MM.1S (cell line): ENCODE data around the gene MAPK8IP2.
A peak's percentile ranks its signal among the peaks of the same experiment; 100 is the strongest.

Experiments used
- EZH2 ChIP-seq: fragments of 300-600 bp; sonication (generic); optimal IDR thresholded peaks from 2 replicates; pipeline ENCODE3; 2017; ENCODE audit warnings: low read depth, mild to moderate bottlenecking, antibody characterized with exemption, low read length, mixed read lengths
- EZH2phosphoT487 ChIP-seq: fragments of 300-600 bp; sonication (generic); IDR thresholded peaks from 2 replicates; pipeline ENCODE4 v1.6.1; 2018; ENCODE audit warnings: antibody characterized with exemption, low read length
- TF ChIP-seq, protein P1 (sequence below): fragments of 300-600 bp; sonication (generic); IDR thresholded peaks from 2 replicates; pipeline ENCODE4 v1.5.1; 2016; ENCODE audit warnings: antibody characterized with exemption, low read length, mixed read lengths

DNA sequence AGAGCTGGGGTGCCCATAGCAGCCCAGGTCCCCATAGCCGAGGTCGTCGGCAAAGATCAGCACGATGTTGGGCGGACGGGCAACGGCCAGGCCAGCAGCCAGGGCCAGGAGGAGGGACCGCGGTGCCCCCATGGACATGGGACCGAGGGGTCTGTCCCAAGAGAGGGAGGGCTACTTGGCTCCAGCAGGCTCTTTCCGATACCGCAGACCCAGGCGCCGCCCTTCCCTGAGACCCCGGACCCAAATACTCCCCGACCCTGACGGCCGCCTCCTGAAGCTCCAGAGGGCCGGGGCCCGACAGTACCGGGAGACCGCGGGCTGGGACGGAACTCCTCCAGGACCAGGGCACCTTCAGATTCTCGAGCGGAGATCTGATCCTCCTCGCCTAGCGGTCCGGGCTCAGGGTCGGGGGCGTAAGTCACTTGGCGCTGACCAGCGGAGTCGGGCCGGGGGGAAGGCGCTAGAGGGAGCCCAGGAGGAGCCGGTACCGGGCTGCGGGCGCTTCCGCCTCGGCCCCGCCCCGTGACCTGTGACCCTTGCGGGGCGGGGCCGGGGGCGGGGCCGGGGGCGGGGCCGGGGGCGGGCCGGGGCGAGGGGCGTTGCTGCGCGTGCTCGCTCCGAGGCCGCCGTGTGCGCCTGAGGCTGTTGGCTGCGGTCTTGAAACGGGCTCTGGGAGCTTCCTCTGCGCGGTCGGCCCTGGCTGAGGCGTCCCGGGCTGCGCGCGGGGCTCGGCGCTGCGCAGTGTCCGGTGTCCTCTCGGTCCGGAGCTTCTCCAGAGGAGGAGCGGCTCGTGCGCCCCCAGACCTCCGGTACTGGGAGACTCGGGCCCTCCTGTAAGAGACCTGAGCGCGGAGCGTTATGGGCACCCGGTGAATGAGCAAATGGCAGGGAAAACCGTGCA lies 27.3 kb downstream of the MAPK8IP2 start, which contains the start of gene ARSA:
- TF ChIP-seq, protein P1, sequence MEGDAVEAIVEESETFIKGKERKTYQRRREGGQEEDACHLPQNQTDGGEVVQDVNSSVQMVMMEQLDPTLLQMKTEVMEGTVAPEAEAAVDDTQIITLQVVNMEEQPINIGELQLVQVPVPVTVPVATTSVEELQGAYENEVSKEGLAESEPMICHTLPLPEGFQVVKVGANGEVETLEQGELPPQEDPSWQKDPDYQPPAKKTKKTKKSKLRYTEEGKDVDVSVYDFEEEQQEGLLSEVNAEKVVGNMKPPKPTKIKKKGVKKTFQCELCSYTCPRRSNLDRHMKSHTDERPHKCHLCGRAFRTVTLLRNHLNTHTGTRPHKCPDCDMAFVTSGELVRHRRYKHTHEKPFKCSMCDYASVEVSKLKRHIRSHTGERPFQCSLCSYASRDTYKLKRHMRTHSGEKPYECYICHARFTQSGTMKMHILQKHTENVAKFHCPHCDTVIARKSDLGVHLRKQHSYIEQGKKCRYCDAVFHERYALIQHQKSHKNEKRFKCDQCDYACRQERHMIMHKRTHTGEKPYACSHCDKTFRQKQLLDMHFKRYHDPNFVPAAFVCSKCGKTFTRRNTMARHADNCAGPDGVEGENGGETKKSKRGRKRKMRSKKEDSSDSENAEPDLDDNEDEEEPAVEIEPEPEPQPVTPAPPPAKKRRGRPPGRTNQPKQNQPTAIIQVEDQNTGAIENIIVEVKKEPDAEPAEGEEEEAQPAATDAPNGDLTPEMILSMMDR, result peak; percentile 15; the same call in 1 of the 2 replicates
- TF ChIP-seq EZH2phosphoT487, result no peak
- no peak for TF ChIP-seq EZH2
